ENCODE results near the gene NMNAT3.

Gene NMNAT3

DNA sequence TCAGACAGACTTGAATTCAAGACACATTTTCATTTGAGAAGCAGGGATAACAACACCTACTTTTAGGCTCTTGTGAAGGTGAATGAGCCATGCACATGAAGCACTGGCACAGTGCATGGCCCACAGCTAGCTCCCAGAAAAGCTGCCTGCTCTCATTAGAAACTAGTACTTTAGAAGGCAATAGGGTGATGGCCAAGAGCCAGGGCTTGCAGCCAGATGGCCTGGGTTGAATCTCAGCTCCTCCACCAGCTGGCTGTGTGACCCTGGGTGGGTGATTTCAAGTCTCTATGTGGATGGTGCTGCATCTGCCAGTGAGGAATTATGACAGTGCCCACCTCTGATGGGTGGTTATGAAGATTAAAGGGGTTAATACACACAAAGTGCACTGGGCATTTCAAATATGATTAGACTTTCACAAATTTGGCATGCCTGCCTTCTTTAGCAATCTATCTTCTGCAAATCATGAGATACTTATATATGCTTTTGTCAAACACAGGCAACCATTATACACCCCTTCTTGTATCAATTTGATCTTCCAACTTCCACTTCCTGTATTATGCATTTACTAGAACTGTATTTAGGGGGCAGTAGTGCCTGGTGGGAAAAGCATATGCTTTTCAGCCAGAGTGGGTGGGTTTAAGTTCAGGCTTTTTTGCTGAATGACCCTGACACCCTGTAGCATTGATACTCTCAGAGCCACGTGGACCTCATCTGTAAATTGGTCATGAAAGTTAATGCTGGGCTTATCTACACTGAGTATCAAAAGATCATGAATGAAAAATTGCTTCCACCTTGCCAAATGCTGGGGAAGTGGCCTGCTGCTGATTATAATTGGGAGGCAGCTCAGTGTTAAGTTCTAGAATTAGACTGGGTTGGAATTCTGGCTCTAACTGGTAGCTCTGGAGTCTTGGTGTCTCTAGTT, 103.5 kb downstream of the NMNAT3 start:
- H3K79me2 ChIP-seq = no peaks in the 10 kb centered on the region
- H3K9ac ChIP-seq = no peak overlapping the region
- no peaks in the 10 kb centered on the region for H3K36me3 ChIP-seq (ENCODE audit: control insufficient read depth, insufficient read depth, low read length)
- no peak overlapping the region for H3K4me3 ChIP-seq (ENCODE audit: low read depth, low read length)
- TF ChIP-seq, protein P1, sequence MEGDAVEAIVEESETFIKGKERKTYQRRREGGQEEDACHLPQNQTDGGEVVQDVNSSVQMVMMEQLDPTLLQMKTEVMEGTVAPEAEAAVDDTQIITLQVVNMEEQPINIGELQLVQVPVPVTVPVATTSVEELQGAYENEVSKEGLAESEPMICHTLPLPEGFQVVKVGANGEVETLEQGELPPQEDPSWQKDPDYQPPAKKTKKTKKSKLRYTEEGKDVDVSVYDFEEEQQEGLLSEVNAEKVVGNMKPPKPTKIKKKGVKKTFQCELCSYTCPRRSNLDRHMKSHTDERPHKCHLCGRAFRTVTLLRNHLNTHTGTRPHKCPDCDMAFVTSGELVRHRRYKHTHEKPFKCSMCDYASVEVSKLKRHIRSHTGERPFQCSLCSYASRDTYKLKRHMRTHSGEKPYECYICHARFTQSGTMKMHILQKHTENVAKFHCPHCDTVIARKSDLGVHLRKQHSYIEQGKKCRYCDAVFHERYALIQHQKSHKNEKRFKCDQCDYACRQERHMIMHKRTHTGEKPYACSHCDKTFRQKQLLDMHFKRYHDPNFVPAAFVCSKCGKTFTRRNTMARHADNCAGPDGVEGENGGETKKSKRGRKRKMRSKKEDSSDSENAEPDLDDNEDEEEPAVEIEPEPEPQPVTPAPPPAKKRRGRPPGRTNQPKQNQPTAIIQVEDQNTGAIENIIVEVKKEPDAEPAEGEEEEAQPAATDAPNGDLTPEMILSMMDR (IDR thresholded peaks at IDR 0.05) = no peak
- H2AFZ ChIP-seq = no peak overlapping the region
- no peaks in the 10 kb centered on the region for H3K27me3 ChIP-seq (ENCODE audit: control insufficient read depth, insufficient read depth, low read length)
- no peaks in the 10 kb centered on the region for H3K9me3 ChIP-seq (ENCODE audit: control insufficient read depth, low read length)
- H3K27ac ChIP-seq = no peak overlapping the region
- H3K4me2 ChIP-seq (ENCODE audit: low read length) = no peak overlapping the region
- H3K4me1 ChIP-seq = no peaks in the 10 kb centered on the region

DNA sequence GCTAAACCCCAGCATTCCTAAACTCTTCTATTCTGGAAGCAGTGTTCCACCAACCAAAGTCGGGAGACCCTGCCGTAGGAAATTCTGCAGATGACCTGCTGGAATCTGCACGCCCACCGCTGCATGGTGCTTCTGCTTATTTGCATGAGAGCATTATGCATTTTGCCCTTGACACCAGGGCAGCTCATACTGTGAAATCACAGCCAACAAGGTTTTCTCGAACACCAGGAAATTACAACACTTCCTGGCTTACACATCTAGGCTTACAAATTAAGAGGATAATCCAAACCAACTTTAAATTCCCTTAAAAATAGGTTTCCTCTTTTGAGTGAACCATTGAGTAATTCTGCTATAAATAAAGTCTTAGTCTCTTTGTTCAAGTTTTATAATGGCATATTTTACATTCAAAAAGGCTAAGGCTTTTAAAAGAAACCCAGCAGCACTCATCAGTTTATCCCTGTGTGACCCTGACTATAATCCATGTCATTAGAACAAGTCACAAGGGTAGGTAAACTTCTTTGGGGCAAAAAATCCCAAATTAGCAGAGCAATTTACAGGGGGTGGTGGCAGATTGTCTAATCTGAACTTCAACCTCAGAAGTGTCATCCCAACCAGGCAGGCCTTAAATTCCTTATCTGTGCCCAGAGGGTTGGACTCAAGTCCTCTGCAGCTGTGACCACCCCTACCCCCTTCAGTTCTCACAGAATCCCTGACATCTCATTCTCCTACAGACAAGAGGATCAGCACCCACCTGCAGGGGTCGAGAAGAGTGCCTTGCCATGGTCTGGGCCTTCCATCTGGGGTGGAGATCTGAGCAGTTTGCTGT, 104.7 kb downstream of the NMNAT3 start:
- TF ChIP-seq, protein P1 (IDR thresholded peaks at IDR 0.05) = no peak
- Histone ChIP-seq H3K36me3 (ENCODE audit: control insufficient read depth, insufficient read depth, low read length) (no peaks in the 10 kb centered on the region), H3K4me1 (no peaks in the 10 kb centered on the region), H3K4me2 (ENCODE audit: low read length) (no peak overlapping the region), H3K79me2 (no peaks in the 10 kb centered on the region), H3K27me3 (ENCODE audit: control insufficient read depth, insufficient read depth, low read length) (no peaks in the 10 kb centered on the region), H3K4me3 (ENCODE audit: low read depth, low read length) (no peak overlapping the region), H3K9me3 (ENCODE audit: control insufficient read depth, low read length) (no peaks in the 10 kb centered on the region), H3K27ac (no peak overlapping the region), H3K9ac (no peak overlapping the region), H2AFZ (no peak overlapping the region)

DNA sequence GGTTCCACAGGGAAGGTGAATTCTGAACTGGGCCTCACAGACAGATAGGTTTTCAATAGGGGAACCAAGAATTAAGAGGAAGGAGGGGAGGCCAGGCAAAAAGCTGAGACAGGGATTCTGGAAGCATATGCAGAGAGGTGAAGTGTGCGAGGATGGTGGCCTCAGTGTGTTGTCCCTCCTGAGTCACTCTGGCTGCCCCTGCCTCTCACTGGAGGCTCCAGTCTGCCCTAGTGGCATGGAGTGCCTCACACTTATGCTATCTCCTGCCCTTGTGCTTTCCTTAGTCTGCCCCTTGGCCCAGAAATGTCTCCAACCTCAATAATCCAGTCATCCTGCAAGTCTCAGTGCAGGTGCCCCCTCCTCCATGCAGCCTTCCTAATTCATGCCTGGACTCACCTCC, 106.1 kb downstream of the NMNAT3 start:
- H3K27ac ChIP-seq = no peak overlapping the region
- H3K9me3 ChIP-seq (ENCODE audit: control insufficient read depth, low read length) = no peaks in the 10 kb centered on the region
- H3K4me1 ChIP-seq = no peaks in the 10 kb centered on the region
- H2AFZ ChIP-seq = no peak overlapping the region
- TF ChIP-seq, protein P1 (IDR thresholded peaks at IDR 0.05) = no peak
- no peak overlapping the region for H3K4me3 ChIP-seq (ENCODE audit: low read depth, low read length)
- no peak overlapping the region for H3K4me2 ChIP-seq (ENCODE audit: low read length)
- H3K36me3 ChIP-seq (ENCODE audit: control insufficient read depth, insufficient read depth, low read length) = no peaks in the 10 kb centered on the region
- H3K27me3 ChIP-seq (ENCODE audit: control insufficient read depth, insufficient read depth, low read length) = no peaks in the 10 kb centered on the region
- no peaks in the 10 kb centered on the region for H3K79me2 ChIP-seq
- H3K9ac ChIP-seq = no peak overlapping the region

DNA sequence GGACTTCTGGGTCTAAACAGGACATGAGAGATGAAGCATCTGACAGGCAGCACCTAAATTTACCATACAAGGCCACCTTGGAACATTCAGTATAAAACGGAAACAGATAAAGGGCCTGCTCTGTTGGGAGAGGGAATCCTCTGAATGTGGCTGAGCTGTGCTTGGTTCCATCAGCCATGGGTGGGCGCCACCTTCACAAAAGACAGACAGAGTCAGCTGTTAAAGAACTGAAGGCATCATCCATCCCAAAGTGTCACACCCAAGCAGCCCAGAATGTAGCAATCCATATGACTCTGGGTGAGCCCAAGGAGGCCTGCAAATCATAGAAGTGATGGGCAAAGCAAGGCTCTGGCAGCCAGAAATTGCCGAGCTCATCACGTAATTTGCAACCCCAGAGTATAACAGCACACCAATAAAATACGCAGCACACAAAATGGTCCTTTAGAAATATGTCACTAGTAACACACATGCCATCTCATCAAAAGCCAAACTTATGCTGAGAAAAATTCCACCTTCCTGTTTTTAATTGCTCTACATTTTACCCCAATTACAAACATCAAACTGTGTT, 113.4 kb downstream of the NMNAT3 start:
- no peaks in the 10 kb centered on the region for H3K4me1 ChIP-seq
- no peak overlapping the region for H2AFZ ChIP-seq
- TF ChIP-seq, protein P1 (IDR thresholded peaks at IDR 0.05) = no peak

More for the DNA sequence above, 113.4 kb downstream of the NMNAT3 start:
- H3K9me3 ChIP-seq (ENCODE audit: control insufficient read depth, low read length) = no peaks in the 10 kb centered on the region
- no peaks in the 10 kb centered on the region for H3K27me3 ChIP-seq (ENCODE audit: control insufficient read depth, insufficient read depth, low read length)
- H3K36me3 ChIP-seq (ENCODE audit: control insufficient read depth, insufficient read depth, low read length) = no peaks in the 10 kb centered on the region
- no peaks in the 10 kb centered on the region for H3K79me2 ChIP-seq
- H3K4me2 ChIP-seq (ENCODE audit: low read length) = no peak overlapping the region
- H3K27ac ChIP-seq = no peak overlapping the region
- no peak overlapping the region for H3K4me3 ChIP-seq (ENCODE audit: low read depth, low read length)
- H3K9ac ChIP-seq = no peak overlapping the region
